ENCODE data around the gene SNCB. TPM values are rescaled to one million over a fixed set of nuclear protein-coding genes. Genes with fewer than 3 reads are reported as not detected.
"Not testable (repeated sequence)": the region's sequence is repeated elsewhere in the genome, so short reads cannot be mapped to it uniquely, and the experiment has no call there.

SNCB gene
- total RNA-seq, 1 experiment from 2014 or later, result 2.0 TPM

GRCh38 chr5:176601901-176602482 lies 28.3 kb downstream of the SNCB start:
- no peak for DNase-seq (ENCODE audit: low read depth)

GRCh38 chr5:176599749-176600430 lies 30.4 kb downstream of the SNCB start:
- DNase-seq (ENCODE audit: low read depth), result not testable (repeated sequence)

DNA sequence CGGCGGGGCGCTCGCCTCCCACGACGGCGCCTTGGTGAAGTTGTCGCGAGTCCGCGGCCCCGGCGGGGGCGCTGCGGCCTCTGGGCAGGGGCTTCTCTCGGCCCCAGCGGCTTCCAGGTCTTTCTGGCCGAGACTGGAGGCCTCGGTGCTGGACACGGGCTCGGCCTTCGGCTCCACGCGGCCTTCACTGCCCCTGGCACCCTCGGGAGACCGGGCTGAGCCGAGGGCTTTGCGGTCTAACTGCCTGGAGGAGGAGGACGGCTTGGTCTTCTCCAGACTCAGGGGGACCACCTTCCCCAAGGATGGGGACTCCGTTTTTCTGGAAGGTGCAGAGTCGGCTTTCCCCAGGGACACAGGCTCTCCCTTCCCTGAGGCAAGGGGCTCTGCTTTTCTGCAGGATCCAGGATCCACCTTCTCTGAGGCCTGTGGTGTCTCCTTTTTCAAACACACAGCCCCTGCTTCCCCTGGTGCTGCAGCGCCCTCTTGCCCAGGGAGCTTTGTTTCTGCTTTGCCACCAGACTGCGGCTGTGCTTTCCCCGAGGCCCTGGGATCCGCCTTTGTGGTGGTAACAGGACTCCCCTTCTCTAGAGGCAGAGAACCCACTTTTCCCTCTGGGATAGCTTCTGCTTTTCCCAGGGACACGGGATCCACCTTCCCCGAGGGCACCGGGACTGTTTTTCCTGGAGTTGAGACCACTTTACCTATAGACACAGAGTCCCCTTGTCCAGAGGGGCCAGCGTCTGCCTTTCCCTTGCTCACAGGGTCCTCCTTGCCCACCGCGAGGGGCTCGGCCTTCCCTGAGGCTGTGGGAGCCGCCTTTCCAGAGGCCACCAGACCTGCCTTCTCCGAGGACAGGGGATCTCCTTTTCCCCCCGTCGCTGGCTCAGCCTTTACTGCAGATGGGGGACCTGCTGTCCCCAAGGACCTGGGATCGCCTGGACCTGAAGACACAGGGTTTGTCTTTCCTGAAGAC lies 32.6 kb downstream of the SNCB start:
- DNase-seq (ENCODE audit: low read depth), result no peak

GRCh38 chr5:176596689-176597416 lies 33.5 kb downstream of the SNCB start:
- no peak for DNase-seq (ENCODE audit: low read depth)

DNA sequence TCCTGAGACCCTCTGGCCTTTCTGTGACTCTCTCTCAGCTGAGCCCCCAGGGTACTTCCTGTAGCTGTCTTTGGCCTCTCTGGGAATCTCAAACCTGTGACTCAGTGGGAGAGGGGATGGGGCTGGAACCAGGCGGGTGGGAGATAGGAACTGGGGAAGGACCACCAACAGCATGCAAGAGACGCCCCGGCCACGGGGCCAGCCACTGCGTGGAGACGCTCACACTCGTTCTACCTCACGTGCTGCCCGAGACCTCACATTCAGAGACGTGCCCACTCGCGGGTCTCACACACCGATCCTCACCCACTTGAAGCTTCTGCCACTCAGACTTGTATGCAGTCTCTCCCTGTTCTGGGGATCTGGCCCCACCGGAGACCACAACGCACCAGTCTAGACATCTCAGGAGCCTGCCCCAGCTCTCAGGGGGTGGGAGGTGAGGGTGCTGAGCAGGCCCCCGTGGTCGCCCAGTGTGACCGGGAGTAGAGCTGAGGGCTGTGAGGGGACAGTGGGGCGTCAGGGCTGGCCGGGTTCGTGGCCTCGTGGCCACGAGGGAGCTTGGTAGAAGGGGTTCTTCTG lies 34.2 kb downstream of the SNCB start:
- DNase-seq (ENCODE audit: low read depth), result no peak

DNA sequence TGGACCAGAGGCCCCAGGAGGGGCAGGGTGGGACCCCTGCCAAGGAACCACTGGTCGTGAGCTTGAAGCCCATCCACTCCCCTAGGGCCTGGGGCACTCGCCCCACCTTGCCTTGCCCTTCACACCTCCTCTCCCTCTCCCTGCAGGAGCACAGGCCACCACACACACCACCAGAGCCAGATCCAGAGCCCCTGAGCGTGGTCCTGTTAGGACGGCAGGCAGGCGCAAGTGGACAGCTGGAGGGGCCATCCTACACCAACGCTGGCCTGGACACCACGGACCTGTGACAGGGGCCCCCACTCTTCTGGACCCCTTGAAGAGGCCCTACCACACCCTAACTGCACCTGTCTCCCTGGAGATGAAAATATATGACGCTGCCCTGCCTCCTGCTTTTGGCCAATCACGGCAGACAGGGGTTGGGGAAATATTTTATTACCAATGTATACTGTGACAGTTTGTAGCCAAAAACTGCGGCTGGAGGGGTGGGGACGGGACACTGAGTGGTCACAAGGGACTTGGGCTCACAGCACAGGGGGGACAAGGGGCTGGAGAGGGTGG lies 34.9 kb downstream of the SNCB start:
- no peak for DNase-seq (ENCODE audit: low read depth)

GRCh38 chr5:176594554-176594953 lies 35.8 kb downstream of the SNCB start:
- no peak for DNase-seq (ENCODE audit: low read depth)

- no peak for DNase-seq (ENCODE audit: low read depth)
Measured at GRCh38 chr5:176593273-176593869, 37.0 kb downstream of the SNCB start.

DNA sequence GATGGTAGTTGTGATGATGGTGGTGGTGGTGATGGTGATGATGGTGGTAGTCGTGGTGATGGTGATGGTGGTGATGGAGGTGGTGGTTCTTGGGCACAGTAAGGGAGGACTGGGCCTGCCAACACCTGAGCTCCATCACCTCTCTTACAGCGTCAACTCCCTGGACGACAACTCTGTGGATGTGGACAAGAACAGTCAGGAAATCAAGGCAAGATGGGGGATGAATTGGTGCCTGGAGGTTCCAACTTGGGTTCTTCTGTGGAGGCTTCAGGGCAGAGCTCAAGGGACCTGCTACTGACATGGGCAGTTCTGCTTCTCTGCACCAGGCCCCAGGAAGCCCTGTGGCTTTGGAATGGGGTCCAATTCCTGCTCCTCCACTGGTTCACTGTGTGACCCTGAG lies 37.8 kb downstream of the SNCB start:
- DNase-seq (ENCODE audit: low read depth), result no peak

- not testable (repeated sequence) for DNase-seq (ENCODE audit: low read depth)
Measured at GRCh38 chr5:176591667-176592066, 38.7 kb downstream of the SNCB start.

DNA sequence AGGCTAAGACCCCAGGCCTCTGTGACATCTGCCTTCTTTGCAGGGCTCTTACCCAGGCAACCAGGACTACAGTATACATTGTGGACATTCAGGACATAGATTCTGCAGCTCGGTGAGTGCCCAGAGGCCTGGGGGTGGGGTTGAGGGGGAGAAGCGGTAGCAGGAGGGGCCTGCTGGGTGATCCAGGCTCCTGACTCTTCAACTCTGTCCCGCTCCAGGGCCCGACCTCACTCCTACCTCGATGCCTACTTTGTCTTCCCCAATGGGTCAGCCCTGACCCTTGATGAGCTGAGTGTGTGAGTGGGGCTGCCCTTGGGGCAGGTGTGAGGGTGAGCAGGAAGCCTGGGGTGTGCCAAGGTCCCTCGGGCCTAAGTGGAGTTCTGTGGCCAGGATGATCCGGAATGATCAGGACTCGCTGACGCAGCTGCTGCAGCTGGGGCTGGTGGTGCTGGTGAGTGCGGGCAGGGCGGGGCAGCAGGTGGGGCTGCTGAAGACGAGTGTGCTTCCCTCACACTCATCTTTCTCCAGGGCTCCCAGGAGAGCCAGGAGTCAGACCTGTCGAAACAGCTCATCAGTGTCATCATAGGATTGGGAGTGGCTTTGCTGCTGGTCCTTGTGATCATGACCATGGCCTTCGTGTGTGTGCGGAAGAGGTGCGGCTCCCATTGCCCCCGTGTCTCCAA lies 40.2 kb downstream of the SNCB start:
- no peak for DNase-seq (ENCODE audit: low read depth)

DNA sequence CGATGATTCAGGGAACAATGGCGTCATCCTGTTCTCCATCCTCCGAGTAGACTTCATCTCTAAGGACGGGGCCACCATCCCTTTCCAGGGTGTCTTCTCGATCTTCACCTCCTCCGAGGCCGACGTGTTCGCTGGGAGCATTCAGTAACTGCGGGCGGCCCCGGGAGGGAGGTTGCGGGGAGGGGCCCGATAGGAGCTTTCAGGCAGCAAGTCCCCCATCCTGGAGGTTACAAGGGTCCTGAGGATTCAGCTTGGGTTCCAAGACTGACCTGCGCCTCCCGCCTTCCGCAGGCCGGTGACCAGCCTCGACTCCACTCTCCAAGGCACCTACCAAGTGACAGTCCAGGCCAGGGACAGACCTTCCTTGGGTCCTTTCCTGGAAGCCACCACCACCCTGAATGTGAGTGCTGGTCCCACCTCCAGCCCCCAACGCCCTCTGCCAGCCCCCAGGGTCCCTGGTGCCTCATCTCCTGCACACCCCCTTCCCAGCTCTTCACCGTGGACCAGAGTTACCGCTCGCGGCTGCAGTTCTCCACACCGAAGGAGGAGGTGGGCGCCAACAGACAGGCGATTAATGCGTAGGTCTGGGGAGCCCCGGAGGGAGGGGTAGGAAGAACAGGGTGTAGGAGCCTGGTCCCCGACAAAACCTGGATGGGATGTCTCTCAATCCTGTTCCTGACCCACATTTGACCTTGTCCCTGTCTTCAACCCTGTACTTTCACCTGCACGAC lies 41.1 kb downstream of the SNCB start:
- no peak for DNase-seq (ENCODE audit: low read depth)

GRCh38 chr5:176588297-176588696 lies 42.0 kb downstream of the SNCB start:
- DNase-seq (ENCODE audit: low read depth), result no peak

- DNase-seq (ENCODE audit: low read depth), result no peak
Measured at GRCh38 chr5:176587398-176587797, 42.9 kb downstream of the SNCB start.

GRCh38 chr5:176583076-176583475 lies 47.3 kb downstream of the SNCB start:
- DNase-seq (ENCODE audit: low read depth), result no peak

- no peak for DNase-seq (ENCODE audit: low read depth)
Measured at GRCh38 chr5:176581361-176581760, 49.0 kb downstream of the SNCB start.

DNA sequence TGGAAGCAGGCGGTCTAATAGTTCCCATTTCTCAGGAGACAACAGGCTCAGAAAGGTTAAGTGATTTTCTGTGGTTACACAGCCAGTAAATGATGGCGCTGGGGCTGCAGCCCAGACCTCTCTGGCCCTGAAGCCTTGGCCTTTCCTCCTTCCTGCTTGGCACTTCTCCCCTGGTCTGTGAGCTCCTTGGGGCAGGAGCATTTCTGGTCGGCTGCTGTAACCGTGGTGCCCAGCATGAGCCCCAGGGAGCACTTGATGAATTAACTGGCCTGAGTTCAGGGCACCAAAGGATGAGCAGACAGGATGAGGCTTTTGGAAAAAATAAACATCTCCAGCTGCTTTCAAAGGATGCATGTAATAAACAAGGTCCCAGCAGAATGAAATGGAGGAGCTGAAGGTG lies 51.0 kb downstream of the SNCB start:
- DNase-seq (ENCODE audit: low read depth), result no peak

DNA sequence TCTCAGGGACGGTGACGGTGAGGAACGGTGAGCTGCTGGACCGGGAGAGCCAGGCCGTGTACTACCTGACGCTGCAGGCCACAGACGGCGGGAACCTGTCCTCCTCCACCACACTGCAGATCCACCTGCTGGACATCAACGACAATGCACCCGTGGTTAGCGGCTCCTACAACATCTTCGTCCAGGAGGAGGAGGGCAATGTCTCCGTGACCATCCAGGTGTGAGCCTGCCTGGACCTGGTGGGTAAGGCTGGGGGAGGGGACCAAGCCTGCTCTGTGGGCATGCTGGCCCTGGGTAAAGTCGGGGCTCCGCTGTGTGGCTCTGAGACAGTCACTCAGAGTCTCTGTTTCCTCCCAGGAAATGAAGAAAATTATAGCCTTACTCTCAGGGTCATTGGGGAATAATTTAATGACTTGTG lies 51.9 kb downstream of the SNCB start:
- no peak for DNase-seq (ENCODE audit: low read depth)

All from LHCN-M2 (cell line).